Activated naive CD8-positive, alpha-beta T cell treated with anti-CD3 and anti-CD28 coated beads for 36 hours (primary cell): ENCODE results near the gene TXNL4A. TPM values are rescaled to one million over a fixed set of nuclear protein-coding genes. Genes with fewer than 3 reads are reported as not detected.

Experiments used
- DNase-seq: peaks from one replicate; pipeline ENCODE4 v3.0.0; 2021
- H3K27ac Mint-ChIP-seq: one replicate; pipeline ENCODE4 v1.8.0; 2022; ENCODE audit warnings: mild to moderate bottlenecking, moderate library complexity, mixed read lengths
- H3K27me3 Mint-ChIP-seq: one replicate; pipeline ENCODE4 v1.8.0; 2022; ENCODE audit warnings: mild to moderate bottlenecking, mixed read lengths
- H3K36me3 Mint-ChIP-seq: one replicate; pipeline ENCODE4 v1.8.0; 2021; ENCODE audit warnings: mild to moderate bottlenecking, mixed read lengths
- H3K4me1 Mint-ChIP-seq: one replicate; pipeline ENCODE4 v1.8.0; 2021; ENCODE audit warnings: mixed read lengths
- H3K4me3 Mint-ChIP-seq: one replicate; pipeline ENCODE4 v1.8.0; 2022; ENCODE audit warnings: mild to moderate bottlenecking, moderate library complexity, mixed read lengths
- H3K9me3 Mint-ChIP-seq: one replicate; pipeline ENCODE4 v1.8.0; 2022; ENCODE audit warnings: mixed read lengths
- total RNA-seq, 2 experiments: library from RNA; stranded (reverse); gene quantifications; one replicate each; pipeline ENCODE4 v1.2.3, GENCODE V29; 2021

Gene TXNL4A
- total RNA-seq, 2 experiments from 2014 or later: 230 to 241 TPM

- no peak overlapping the region for H3K4me3 Mint-ChIP-seq
- no peaks in the 10 kb centered on the region for H3K27me3 Mint-ChIP-seq
- H3K4me1 Mint-ChIP-seq: no peaks in the 10 kb centered on the region
- H3K9me3 Mint-ChIP-seq: peaks cover 33% of the 10 kb centered on the region
- H3K27ac Mint-ChIP-seq: no peak overlapping the region
- peaks cover 58% of the 10 kb centered on the region for H3K36me3 Mint-ChIP-seq
- no peak for DNase-seq
These were observed 59.8 kb downstream of the TXNL4A start for GRCh38 chr18:79928563-79928960.

GRCh38 chr18:79927607-79928562 is 60.5 kb downstream of the TXNL4A start:
- no peaks in the 10 kb centered on the region for H3K4me1 Mint-ChIP-seq
- H3K4me3 Mint-ChIP-seq: no peak overlapping the region
- H3K27ac Mint-ChIP-seq: no peak overlapping the region
- no peak for DNase-seq
- H3K36me3 Mint-ChIP-seq: peaks cover 56% of the 10 kb centered on the region
- peaks cover 28% of the 10 kb centered on the region for H3K9me3 Mint-ChIP-seq
- H3K27me3 Mint-ChIP-seq: no peaks in the 10 kb centered on the region

GRCh38 chr18:79926715-79927606 is 61.4 kb downstream of the TXNL4A start:
- peaks cover 22% of the 10 kb centered on the region for H3K9me3 Mint-ChIP-seq
- no peak overlapping the region for H3K4me3 Mint-ChIP-seq
- peaks cover 47% of the 10 kb centered on the region for H3K36me3 Mint-ChIP-seq
- no peak for DNase-seq
- H3K27ac Mint-ChIP-seq: no peak overlapping the region
- no peaks in the 10 kb centered on the region for H3K27me3 Mint-ChIP-seq
- peaks cover 2% of the 10 kb centered on the region for H3K4me1 Mint-ChIP-seq

GRCh38 chr18:79926306-79926705 is 62.1 kb downstream of the TXNL4A start:
- no peak for DNase-seq
- H3K36me3 Mint-ChIP-seq: peaks cover 44% of the 10 kb centered on the region
- no peak overlapping the region for H3K4me3 Mint-ChIP-seq
- H3K4me1 Mint-ChIP-seq: peaks cover 2% of the 10 kb centered on the region
- no peaks in the 10 kb centered on the region for H3K27me3 Mint-ChIP-seq
- H3K9me3 Mint-ChIP-seq: peaks cover 19% of the 10 kb centered on the region
- no peak overlapping the region for H3K27ac Mint-ChIP-seq

- DNase-seq: no peak
- Mint-ChIP-seq H3K27me3 (no peaks in the 10 kb centered on the region), H3K9me3 (peaks cover 15% of the 10 kb centered on the region), H3K4me1 (peaks cover 2% of the 10 kb centered on the region), H3K36me3 (peaks cover 37% of the 10 kb centered on the region), H3K4me3 (no peak overlapping the region), H3K27ac (no peak overlapping the region)
These were observed 63.3 kb downstream of the TXNL4A start for GRCh38 chr18:79924814-79925731.

- Mint-ChIP-seq H3K9me3 (peaks cover 5% of the 10 kb centered on the region), H3K27me3 (no peaks in the 10 kb centered on the region), H3K4me3 (no peak overlapping the region), H3K27ac (no peak overlapping the region), H3K36me3 (peaks cover 29% of the 10 kb centered on the region), H3K4me1 (peaks cover 2% of the 10 kb centered on the region)
- DNase-seq: no peak
These were observed 64.3 kb downstream of the TXNL4A start for GRCh38 chr18:79923896-79924585.

- peaks cover 22% of the 10 kb centered on the region for H3K36me3 Mint-ChIP-seq
- no peak overlapping the region for H3K4me3 Mint-ChIP-seq
- peaks cover 2% of the 10 kb centered on the region for H3K4me1 Mint-ChIP-seq
- H3K27ac Mint-ChIP-seq: no peak overlapping the region
- no peaks in the 10 kb centered on the region for H3K9me3 Mint-ChIP-seq
- no peaks in the 10 kb centered on the region for H3K27me3 Mint-ChIP-seq
- DNase-seq: no peak
These were observed 65.4 kb downstream of the TXNL4A start for GRCh38 chr18:79922971-79923411.

GRCh38 chr18:79921984-79922965 is 66.1 kb downstream of the TXNL4A start:
- H3K27ac Mint-ChIP-seq: no peak overlapping the region
- no peak overlapping the region for H3K4me3 Mint-ChIP-seq
- no peaks in the 10 kb centered on the region for H3K27me3 Mint-ChIP-seq
- H3K36me3 Mint-ChIP-seq: peaks cover 24% of the 10 kb centered on the region
- no peak for DNase-seq
- peaks cover 2% of the 10 kb centered on the region for H3K4me1 Mint-ChIP-seq
- H3K9me3 Mint-ChIP-seq: no peaks in the 10 kb centered on the region

Other genes with a start within 250 kb of the TXNL4A start
- gene KCNG2, start 190.6 kb downstream of the TXNL4A start, total RNA-seq: not detected
- 10 to 100 TPM; 30.0 to 30.2 TPM for gene SLC66A2, start 36.9 kb downstream of the TXNL4A start, total RNA-seq
- 10 to 100 TPM; 11.2 to 14.5 TPM for gene HSBP1L1, start 23.9 kb downstream of the TXNL4A start, total RNA-seq
- 10 to 100 TPM; 53.0 to 54.8 TPM for gene RBFA, start 45.9 kb upstream of the TXNL4A start, total RNA-seq
- gene ADNP2, start 120.7 kb upstream of the TXNL4A start, total RNA-seq: 10 to 100 TPM; 34.7 to 34.8 TPM